ENCODE data around the gene TMEM150A.
"Not testable (repeated sequence)": the region's sequence is repeated elsewhere in the genome, so short reads cannot be mapped to it uniquely, and the experiment has no call there.

TMEM150A gene, protein sequence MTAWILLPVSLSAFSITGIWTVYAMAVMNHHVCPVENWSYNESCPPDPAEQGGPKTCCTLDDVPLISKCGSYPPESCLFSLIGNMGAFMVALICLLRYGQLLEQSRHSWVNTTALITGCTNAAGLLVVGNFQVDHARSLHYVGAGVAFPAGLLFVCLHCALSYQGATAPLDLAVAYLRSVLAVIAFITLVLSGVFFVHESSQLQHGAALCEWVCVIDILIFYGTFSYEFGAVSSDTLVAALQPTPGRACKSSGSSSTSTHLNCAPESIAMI

DNA sequence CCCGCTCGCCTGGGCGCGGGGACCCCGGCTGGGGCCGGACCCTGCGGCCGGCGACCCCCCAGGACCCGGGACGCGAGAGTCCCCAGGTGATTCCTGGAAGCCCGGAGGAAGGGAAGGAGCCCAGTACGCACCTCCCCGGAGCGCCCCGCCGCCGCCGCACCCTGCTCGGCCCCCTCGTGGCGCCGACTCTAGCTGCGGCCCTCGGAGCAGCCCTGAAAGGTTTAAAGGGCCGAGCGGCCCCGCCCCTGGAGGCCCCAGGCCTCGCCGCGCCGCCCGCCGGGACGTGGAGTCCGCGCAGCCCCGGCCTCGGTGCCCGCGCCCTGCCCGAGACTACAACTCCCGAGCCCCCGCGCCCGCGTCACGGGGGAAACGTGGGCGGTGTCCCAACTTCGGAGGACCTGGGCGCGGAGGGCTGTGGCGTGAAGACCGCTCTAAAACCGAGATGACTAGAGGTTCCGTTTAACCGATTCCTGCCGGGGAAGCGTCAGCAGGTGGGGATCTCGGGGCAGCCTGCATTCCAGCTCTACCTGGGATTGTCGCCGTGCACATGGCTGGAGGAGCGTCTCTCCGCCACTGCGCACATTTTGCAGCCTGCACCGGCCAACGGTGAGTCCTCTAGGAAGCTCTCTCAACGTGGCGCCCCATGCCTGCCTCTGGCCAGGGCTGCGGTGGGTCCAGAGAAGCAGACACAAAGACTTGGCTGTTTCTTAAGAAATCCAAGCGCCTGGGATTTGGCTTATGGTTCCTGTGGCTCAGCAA is at the start of gene TMEM150A:
TSS of gene TMEM150A (minus strand) at position 223 of the 759 bp plus-strand sequence. CDS start 750 bp downstream, outside the sequence.
- peak; percentile 89 for DNase-seq

DNA sequence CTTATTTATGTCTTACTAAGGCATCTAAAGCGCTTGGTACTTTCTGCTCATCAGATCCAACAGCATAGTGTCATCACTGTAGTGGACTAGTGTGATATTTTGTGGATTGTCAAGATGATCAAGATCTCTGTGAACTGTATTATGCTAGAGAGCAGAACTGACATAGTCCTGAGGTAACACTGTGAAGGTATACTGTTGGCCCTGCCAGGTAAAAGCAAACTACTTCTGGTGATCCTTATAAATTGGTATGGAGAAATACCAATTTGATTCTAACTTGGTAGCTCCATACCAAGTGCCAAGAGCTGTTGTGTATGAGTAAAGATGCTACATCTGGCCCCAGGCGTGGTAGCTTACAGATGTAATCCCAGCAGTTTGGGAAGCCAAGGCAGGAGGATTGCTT is 49.6 kb upstream of the TMEM150A start:
- no peak for DNase-seq

DNA sequence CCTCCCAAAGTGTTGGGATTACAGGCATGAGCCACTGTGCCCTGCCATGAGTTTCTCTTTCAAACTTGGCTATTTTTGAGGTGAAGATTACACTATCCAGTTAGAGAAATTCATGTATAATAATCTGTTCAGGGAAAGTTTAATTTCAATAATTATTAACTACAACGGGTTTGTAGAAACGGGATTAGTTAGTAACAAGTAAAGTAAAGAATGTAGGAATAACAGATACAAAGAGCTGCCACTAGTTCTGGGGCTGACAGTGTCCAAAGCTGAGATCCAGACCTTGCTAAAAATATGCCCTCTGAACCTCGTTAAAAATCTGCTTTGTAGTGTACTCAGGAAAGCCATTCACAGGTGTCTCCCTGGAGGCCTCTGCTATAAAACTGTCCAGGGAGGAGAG is 48.6 kb upstream of the TMEM150A start:
- no peak for DNase-seq

DNA sequence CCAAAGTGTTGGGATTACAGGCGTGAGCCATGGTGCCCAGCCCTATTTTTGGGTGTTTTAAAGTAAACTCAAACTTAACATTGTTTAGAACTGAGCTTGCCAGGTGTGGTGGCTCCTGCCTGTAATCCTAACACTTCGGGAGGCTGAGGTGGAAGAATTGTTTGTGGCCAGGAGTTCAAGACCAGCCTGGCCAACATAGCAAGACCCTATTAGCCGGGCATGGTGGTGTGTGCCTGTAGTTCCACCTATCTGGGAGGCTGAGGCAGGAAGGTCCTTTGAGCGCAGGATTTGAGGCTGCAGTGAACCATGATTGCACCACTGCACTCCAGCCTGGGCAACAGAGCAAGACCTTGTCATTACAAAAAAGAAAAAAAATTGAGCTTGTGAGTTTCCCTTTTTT is 48.0 kb upstream of the TMEM150A start:
- DNase-seq: no peak

DNA sequence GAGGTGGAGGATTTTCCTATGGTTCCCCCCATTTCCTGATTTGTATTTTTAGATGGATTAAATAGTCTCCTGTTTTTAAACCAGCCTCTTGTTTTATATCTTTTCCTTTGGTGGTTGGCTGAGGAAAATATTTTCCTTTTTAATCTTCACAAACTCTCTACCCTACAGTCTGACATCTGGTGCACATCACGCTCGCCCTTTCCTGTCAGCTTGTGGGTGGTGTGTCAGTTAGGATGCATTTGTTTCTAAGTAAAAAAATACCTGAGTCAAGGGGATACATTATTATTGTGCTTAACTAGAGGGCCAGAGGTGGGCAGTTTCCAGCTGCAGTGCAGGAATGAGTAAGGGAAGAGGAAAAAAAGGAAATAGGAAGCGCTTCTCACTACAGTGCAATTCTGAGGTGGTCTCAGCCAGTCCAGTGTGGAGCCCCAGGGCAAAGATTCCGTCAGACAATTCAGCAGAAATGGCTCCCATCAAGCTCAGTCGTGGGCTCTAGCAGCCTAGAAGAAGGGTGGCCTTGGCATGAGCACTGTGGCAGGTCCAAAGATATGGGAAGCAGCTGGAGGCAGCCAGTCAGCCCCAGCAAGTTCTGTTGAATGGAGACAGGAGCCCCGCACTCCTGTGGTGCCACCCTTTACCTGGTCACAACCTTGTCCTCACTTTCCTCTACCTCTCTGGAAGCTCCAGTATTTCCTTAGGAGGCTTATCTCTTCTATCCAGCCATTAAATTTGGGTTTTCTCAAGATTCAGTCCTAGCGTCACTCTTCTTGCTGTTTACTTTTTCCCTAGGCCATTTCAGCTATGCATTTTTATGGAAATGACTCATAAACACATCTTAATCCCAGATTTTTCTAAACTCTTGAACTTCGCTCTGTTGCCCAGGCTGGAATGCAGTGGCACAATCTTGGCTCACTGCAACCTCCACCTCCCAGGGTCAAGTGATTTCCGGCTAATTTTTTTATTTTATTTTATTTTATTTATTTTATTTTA is 47.0 kb upstream of the TMEM150A start:
- DNase-seq: no peak

DNA sequence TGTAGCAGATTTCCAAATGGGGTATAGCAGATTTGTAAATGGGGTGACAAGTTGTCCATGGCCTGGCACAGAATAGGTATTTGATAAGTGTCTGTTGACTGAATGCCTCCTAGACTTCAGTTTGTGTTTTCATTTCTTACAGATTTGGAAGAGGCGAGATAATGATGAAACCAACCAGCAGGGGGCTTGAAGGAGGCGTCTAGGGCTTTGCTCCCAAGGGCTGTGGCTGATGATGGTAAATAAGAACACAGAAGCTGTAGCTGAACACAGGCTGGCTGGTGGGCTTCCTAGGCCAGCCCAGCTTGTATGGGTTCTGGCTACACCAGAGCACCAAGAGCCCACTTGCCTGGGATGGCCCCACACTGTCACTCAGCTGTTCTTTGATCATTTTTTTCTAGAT is 46.1 kb upstream of the TMEM150A start:
- no peak for DNase-seq

DNA sequence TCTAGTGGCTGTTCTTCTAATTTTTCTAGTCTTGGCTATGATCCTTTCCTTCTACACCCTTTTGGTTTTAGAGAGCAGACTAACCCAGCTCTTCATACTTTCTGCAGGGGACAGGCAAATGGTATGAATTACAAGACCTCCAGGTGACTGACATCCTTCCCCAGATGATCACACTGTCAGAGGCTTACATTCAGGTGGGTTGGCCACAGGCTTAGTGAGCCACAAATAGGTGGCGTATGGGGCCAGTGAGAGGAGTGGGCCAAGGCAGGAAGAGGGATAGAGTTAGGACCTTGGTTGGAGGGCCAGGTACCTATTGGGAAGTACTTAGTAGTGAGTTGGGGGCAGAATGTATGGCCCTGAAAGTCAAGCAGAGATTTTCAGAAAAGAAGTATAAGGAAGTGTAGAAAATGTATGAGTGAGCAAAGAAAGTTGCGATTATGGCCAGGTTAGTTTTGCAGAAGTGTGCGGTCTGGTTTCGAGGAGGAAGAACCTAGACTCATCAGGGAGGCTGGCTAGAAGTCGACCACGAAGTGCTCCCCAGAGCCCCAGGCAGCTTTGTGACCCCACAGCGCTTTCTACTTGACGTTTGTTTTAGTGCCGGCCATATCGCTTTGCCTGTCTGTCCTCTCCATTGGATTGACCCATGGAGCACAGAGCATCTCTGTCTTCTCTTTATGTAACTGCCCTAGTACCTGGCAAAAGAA is 45.5 kb upstream of the TMEM150A start:
- no peak for DNase-seq

DNA sequence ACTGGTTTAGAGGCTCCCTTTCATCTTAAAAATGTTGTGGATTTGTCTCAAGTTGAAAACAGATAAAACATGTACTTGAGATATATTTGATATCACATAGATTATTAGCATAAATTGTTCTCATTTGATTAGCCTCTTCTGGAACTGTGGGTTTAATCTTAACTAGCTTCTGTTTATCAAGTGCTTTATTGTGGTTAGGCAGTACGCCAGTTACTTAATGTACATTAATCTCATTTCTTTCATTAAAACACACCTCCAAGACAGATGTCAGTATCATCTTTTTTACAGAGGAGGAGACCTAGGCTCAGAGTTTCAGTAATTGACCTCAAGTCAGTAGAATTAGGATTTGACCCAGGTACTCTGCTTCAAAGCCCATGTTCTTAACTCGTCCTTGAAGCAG is 43.7 kb upstream of the TMEM150A start:
- no peak for DNase-seq

DNA sequence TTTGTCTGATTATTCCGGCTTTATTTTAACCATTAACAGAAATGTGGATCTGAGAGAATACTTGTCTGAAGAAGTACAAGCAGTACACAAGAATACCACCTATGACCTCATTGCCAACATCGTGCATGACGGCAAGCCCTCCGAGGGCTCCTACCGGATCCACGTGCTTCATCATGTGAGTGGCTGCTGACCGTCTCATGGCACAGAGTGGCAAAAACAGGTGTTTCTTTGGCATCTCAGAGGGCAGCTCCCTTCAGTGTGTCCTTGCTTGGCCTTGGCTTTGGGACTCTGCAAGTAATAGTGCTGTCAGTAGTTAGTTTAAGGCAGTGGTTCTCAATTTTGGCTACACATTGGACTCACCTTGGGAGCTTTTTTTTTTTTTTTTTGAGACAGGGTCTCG is 42.4 kb upstream of the TMEM150A start:
- no peak for DNase-seq

DNA sequence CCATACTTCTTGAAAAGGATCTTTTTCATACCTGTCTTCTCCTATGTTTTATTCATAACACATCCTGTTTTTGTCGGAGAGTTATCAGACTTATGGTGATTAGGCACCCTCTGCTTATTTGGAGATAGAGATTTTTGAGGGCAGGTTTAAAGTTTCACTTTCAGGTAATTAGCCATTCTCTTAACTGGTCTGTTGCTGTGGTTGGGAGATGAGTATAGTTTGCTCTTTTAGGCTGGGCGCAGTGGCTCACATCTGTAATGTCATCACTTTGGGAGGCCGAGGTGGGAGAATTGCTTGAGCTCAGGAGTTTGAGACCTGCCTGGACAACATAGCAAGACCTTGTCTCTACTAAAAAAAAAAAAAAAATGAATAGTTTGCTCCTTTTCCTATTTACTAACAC is 40.2 kb upstream of the TMEM150A start:
- no peak for DNase-seq

DNA sequence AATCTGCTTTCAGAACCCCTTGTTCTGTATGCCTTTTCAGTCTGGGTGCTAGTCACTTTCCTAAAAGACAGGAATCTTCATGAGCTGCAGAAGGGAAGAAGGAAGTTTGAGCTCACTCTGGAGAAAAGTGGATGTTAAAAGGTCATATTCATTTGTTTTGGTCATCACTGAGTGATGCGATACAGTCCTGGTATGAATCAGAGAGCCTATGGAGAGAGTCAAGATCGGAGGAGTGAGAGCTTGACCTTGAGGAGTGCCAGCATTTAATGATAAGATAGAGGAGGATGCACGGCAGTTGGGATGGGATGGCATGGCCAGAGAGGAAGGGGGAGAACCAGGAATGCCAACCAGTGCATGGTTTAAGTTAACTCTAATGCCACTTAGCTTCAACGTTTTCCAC is 33.1 kb upstream of the TMEM150A start:
- DNase-seq: no peak

DNA sequence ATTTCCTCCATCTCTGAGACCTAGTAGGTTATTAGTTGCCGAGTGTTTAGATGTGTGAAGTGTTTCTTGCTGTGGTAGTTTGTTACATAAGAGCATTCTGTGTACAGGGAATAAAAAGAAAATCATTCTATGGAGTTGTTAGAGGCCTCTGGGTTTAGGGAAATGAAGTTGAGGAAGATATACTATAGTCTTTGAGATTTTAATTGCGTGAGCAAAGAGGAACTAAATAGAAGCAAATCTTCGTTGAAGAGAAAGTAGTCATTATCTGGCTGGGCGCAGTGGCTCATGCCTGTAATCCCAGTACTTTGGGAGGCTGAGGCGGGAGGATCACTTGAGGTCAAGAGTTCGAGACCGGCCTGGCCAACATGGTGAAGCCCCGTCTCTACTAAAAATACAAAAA is 32.5 kb upstream of the TMEM150A start:
- DNase-seq: no peak

DNA sequence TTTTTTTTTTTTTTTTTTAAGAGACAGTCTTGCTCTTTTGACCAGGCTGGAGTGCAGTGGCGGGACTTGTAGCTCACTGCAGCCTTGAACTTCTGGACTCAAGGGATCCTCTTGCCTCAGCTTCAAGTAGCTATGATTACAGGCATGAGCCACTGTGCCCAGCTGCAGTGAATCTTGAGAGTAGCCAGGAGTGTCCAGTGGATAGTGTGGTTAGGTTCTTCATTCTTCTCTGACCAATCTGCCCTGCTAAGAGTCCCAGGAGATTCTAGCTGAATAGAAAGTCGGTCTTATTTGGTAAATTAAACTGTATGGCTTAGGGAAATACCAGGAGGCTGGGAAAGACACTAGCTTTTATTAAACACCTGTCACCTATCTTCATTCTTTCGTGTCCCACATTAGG is 28.8 kb upstream of the TMEM150A start:
- no peak for DNase-seq

DNA sequence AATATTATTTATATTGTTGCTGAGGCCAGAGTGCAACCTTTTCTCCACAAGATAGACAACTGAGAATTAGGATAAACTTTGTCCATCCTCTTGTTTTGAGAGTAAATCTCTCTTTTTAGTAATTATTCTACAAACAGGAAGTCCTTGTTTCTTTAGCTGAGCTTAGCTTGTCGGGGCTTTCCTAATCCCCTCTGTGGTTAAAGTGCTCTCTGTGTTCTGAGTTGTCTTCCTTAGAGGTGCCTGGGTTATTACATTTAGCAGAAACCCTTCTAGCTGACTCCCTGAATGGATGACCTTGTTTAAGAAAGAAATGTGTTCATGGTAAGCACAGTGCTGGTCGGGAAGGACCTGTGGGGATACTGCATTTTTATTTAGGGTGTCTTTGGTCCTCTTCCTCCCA is 26.2 kb upstream of the TMEM150A start:
- DNase-seq: no peak

DNA sequence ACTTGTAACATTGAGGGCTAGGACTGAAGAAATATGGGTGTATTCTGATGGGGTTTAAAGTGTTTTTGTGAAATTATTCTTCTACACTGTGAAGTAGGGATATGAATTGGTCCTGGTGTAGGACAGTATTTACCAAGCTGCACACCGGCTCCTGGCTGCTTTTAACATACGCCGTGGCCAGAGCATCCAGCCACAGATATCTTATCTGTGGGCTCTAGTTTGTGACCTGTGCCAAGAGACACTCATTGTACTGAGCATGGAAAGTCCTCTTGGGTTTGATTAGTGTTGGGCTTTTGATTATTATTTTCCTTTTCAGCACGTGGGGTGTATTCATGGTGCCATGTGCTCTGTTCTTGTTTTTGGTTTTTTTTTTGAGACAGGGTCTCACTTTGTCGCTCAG is 21.5 kb upstream of the TMEM150A start:
- DNase-seq: no peak

DNA sequence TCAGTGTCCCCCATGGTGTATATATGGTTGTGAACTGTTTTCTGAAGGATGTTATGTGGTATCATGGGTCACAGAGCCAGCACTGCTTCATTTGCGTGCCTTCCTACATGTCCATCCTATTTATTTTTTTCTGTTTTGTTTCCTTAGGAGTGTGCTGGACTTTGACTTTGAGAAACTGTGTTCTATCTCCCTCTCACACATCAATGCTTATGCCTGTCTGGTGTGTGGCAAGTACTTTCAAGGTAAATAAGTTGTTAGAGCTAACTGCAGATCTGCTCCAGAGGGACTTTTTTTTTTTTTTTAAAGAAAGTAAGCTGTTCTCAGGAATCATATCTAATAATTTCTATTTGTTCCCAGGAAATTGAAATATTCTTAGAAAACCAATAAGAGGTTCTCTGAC is 18.8 kb upstream of the TMEM150A start:
- no peak for DNase-seq

DNA sequence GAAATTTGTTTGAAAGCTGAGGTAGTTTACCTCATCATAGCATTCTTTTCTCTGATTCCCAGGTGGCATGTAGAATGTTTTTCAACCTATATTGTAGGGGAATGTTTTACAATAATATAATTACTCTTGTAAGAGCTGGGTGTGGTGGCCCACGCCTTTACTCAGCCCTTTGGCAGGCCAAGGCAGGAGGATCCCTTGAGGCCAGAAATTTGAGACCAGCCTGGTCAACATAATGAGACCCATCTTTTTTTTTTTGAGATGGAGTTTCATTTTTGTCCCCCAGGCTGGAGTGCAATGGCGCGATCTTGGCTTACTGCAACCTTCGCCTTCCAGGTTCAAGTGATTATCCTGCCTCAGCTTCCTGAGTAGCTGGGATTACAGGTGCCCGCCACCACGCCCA is 17.1 kb upstream of the TMEM150A start:
- DNase-seq: no peak

DNA sequence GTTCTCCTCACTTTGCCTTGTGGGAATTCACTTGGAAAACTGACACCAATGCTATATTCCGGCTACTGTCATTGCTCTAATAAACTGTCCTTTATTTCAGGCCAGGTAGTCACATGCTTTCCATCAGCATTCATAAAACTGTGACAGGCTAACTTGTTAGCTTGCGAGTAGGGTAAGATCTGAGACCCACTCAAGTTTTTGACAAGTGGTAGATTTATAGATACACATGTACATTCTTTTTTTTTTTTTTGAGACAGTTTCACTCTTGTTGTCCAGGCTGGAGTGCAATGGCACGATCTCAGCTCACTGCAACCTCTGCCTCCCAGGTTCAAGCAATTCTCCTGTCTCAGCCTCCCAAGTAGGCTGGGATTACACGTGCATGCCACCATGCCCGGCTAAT is 15.2 kb upstream of the TMEM150A start:
- DNase-seq: not testable (repeated sequence)

DNA sequence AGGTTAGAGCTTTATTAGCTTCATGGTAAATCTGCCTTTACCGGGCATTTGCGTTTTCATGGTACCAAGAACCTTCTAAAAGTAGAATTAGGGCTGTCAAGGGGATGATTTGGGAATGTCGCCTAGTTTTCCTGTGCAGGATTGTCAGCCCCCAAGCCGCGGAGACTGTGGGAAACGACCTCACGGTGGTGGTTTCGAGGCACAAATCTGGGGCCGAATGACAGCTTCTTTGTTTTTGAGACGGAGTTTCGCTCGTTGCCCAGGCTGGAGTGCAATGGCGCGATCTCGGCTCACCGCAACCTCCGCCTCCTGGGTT is 12.9 kb upstream of the TMEM150A start:
- no peak for DNase-seq

DNA sequence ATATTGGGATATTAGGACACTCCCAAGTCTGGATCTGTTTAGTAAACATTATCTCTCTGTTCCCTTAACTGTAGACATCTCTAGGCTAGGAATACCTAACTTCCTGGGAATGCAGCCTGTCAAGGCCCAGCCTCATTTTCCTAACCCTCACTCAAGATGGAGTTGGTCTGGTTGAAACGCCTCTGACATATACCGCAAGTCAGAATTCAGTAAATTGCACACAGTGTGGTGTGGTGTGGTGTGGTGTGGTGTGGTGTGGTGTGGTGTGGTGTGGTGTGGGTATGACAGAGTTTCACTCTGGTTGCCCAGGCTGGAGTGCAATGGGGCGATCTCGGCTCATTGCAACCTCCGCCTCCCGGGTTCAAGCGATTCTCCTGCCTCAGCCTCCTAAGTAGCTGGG is 12.3 kb upstream of the TMEM150A start:
- not testable (repeated sequence) for DNase-seq

DNA sequence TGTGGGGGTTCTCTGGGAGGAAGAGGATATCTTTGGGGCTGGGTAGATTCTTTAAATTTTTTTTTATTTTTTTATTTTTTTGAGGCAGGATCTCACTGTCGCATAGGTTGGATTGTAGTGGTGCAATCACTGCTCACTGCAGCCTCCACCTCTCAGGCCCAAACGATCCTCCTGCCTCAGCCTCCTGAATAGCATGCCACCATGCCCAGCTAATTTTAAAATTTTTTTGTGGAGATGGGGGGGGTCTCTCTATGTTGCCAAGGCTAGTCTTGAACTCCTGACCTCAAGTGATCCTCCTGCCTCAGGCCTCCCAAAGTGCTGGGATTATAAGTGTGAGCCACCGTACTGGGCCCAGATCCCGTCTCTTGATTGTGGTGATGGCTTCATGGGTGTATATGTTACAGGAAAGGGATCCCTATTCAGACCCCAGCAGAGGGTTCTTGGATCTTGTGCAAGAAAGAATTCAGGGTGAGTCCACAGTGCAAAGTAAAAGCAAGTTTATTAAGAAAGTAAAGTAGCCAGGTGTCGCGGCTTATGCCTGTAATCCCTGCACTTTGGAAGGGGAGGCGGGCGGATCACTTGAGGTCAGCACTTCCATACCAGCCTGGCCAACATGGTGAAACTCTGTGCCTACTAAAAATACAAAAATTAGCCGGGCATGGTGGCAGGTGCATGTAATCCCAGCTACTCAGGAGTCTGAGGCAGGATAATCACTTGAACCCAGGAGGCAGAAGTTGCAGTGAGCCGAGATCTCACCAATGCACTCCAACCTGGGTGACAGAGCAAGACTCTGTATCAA is 11.4 kb upstream of the TMEM150A start:
- DNase-seq: no peak

Measured in stimulated activated CD4-positive, alpha-beta T cell treated with anti-CD3 and anti-CD28 coated beads, Interleukin-4, amount 100 ng/mL, for 24 hours (primary cell).